Germinal center (tissue), 1 donor: Measurements from ENCODE around the gene MIEF2.
A peak's percentile ranks its signal among the peaks of the same experiment; 100 is the strongest.

Experiments
- DNase-seq: peaks from one replicate; pipeline ENCODE4 v3.0.0; 2012; ENCODE audit warnings: mixed read lengths, low spot score

MIEF2 gene

DNA sequence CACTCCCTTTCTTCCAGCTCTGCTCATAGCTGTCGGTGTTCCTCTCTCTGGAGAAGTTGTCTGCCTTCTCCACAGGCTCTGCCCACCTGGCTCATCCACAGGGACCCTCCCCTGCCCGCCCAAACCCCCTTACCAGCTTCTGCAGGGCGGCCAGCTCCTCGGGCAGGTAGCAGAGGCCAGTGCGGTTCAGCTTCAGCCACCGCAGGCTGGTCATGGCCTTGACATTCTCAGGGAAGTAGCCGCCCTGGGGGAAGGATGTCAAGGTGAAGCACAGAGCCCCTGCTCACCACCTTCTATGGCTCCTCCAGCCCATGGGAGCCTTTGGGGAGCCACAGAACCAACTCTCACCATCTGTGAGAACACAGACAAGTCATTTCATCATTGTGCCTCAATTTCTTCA is 3.7 kb upstream of the MIEF2 start:
- no peak for DNase-seq

DNA sequence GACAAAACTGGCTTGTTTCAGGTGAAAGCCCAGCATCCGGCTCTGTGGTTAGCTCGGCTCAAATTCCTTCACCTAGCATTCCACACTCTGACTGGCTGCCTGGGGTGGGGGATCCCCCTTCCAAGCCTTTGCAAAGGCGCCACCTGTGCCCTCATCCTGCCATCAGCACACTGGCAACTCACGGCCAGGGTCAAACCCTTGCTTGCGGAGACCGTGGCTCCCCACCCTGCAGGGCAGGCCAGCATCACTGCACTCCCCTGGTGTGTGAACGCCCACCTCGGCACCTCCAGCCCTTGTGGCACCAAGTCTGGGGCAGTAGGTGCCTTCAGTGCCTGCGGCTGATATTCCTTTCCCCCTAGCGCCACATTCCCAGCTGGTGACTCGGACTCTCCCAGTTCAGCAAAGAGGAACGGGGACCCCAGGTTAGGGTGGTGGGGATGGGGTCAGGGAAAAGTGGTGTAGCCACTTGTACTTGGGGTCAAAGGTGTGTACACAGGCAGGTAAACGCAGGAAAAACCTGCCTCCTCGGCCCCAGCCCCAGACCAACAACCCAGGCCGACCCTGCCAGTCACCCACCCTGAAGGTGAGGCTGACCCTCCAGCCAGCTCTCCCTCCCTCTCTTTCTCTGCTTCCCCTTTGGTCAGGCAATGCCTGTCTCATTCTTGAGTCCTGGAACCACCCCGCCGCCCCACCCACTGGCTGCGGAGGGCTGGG is 3.0 kb upstream of the MIEF2 start:
- DNase-seq: no peak

DNA sequence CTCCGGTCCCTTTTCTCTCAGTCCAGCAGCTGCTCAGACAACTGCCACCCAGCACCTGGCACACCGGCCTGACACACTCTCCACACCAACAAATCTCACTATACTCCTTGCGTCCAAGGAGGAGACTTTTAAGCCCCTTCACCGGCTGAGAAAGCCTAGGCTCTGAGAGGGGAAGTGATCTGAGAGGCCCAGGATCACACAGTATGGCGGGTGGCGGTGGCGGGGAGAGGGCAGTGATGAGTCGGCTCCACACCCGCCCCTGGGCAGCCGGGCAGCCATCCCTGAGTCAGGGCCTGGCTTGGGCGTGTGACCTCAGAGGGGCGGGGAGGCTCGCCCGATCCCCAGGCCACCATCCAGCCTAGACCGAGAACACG is 2.5 kb upstream of the MIEF2 start:
- peak; percentile 64 for DNase-seq

DNA sequence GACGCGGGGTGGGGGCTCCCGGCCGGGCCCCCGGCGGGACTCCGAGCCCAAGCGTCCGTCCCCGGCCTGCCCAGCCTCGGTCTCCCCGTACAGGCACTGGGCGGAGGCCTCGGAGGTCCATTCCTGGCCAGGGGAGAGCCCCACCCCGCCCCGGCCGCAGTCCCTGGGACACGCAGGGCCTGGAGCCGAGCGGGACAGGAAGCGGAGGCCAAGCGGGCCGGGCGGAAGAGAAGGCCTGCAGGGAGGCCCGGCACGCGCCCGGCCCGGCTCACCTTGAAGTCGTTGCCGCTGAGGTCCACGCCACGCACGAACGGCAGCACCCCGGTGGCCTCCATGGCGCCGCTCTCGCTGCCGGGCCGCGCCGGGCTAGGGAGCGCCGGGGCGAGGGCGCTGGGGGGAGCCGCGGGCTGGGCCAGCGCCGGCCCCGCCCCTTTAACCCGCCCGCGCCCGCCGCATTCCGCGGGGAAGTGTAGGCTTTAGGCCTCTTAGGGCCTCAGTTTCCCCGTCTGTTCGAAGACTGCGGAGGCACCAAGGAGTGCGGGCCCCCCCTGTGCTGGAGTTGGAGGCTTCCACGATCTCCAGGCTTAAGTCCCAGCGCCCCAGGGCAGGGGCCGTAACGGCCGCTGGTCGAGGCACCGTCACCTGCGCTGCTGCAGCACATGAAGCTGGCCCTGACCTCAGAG is 2.0 kb upstream of the MIEF2 start, which contains the start of gene FLII:
FLII (minus strand) TSS at position 383 of the 683 bp plus-strand sequence; CDS start at position 335, 48 bp downstream.
- peak; percentile 73 for DNase-seq

DNA sequence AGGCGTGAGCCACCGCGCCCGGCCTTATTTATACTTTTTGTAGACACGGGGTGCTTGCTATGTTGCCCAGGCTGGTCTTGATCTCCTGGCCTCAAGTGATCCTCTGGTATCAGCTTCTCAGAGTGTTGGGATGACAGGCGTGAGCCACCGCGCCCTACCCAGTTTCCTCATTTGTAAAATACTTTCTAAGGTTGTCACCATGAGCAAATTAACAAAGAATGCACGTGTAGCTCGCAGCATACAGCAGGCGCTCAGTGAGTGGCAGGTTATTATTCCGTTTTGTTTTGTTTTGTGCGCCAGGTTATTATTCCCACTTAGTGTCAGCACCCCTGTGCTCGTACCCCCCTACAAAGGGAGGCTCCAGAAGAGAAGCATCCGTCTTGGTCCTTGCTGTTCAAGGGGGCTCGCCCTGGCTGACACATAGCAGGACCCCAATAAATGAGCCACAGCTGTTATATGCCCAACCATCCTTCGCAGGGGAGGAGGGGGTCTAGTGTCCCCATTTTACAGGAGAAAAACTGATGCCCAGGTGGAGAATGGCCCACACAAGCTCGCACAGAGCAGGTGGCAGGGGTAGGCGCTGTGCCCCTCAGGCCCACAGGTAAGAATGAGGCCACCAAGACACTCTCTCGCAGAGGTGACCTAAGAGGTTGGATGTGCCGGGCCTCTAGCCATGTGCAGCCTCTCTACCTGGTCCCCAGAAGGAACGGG is 686 bp upstream of the MIEF2 start:
- no peak for DNase-seq

DNA sequence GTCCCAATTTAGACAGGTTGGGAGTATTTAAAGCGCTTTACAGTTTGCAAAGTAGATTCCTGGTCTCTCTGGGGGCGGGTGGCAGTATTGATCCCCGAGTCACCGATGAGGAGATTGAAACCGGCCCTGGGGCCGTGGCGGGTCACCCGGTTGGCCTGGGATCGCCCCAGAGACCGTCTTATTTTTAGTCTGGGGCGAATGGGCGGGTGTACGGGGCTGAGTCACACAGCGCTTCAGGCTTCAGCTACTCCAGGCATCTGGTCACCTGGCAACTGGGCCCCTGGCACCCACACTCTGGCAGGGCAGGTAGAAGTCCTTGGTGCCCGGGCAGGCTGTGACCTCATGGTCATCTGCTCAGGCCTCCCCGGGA is 669 bp downstream of the MIEF2 start:
- DNase-seq: peak; percentile 53

DNA sequence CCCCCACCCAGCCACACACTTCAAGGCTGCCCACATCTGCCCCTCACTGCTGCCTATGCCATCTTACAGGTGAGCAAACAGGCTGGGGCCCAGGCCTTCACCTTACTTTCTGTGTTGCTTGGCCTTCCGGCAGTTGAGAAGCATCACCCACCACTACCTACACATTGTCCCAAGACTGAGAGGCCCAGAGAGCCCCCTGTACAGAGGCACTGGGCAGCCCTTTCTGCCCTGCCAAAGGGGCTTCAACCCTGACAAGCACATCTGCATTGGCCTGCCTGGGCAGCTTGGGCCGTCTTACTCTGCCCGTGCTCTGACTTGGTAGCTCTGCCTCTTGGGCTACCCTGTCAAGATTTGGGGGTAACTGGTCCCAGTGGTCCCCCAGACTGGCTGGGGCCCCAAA is 1.2 kb downstream of the MIEF2 start:
- no peak for DNase-seq

DNA sequence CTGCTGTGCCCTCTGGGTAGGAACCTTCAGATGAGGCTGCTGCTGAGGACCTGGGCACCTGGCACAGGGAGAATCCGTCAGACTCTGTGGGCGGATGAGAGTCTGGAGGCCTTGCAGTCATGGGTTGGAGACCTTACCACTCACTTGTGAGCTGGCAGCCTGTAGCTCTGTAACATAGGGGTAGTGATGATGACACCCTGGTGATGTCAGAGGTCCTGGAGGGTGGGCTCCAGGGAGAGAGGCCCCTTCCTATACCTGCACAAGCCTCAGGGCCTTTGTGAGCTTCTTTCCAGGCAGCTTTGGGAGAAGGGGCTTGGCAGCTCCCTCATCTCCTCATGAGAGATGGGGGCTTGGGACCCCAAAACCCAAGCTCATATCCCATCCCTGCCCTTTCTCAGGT is 1.6 kb downstream of the MIEF2 start:
- no peak for DNase-seq

DNA sequence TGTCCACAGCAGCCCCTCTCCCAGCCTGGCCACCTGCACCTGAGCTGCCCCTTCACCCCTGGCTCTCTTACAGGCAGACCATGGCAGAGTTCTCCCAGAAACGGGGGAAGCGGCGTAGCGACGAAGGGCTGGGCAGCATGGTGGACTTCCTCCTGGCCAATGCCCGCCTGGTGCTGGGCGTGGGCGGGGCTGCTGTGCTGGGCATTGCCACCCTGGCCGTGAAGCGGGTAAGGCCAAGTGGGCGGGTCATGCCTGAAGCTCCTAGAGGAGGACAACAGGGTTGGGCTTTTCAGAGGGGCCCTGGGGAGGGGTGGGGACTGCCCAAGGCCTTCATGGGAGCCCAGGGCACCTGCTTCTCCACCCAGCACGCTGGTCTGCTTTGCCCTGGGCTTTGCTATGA is 2.2 kb downstream of the MIEF2 start:
- DNase-seq: no peak

DNA sequence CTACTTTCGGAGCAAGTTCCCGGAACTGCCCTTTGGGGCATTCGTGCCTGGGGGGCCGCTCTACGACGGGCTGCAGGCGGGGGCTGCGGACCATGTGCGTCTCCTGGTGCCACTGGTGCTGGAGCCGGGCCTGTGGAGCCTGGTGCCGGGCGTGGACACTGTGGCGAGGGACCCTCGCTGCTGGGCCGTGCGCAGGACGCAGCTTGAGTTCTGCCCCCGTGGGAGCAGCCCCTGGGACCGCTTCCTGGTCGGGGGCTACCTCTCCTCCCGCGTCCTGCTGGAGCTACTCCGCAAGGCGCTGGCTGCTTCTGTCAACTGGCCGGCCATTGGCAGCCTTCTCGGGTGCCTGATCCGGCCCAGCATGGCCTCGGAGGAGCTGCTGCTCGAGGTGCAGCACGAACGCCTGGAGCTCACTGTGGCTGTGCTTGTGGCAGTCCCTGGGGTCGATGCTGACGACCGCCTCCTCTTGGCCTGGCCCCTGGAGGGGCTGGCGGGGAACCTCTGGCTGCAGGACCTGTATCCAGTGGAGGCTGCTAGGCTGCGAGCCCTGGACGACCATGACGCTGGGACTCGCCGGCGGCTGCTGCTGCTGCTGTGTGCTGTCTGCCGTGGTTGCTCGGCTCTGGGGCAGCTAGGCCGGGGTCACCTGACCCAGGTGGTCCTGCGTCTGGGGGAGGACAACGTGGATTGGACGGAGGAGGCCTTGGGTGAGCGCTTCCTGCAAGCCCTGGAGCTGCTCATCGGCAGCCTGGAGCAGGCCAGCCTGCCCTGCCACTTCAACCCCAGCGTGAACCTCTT is 3.6 kb downstream of the MIEF2 start:
- no peak for DNase-seq

DNA sequence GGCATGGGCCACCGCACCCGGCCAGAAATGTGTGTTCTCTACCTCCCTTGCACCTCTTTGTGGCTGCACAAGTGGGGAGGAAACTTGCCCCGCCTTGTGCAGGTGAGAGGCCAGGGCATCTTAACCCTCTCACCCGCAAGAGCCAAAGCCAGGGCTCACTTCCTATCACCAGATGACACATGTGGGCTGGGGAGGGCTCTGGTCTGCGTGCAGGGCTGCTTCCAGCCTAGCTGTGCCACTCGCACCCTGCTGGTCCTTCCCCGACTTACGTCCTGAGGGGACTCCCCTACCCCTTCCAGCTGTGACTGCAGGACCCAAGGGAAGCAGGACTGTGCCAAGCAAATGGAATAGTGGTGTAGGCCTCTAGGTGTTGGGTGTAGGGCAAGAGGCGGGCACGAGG is 6.9 kb downstream of the MIEF2 start:
- DNase-seq: no peak

DNA sequence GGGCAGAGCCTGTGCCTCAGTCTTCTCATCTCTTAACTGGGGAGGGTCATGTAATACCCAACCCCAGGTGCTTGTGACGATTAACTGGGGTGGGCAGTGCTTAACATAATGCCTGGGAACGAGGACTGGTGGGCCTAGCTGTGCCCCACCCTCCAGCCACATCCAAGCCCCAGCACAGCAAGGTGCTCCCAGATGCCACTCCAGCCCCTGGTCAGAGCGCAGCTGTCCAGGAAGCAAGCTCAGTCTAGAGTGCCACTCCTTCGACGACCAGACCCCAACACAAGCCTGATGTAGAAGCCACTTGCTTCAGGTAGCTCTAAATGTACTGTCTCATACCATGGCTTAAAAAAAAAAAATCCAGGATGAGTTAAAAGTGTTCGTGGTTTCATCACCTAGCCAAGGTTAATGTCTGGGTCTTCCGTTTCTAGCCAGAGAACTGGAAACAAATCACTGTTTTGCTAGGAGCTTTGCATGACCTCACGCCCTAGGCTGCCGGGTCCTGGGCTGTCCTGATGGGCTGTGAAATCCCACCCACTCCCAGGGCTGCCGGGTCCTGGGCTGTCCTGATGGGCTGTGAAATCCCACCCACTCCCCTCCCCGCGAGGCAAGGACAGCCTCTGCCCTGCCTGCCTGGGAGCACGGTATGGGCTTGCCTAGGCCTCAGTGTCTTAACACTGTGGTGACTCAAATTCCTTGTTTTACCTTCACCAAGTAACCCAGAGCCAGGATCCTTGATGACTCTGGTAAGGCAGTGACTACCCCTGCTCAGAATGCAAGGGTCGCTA is 7.7 kb downstream of the MIEF2 start:
- no peak for DNase-seq

DNA sequence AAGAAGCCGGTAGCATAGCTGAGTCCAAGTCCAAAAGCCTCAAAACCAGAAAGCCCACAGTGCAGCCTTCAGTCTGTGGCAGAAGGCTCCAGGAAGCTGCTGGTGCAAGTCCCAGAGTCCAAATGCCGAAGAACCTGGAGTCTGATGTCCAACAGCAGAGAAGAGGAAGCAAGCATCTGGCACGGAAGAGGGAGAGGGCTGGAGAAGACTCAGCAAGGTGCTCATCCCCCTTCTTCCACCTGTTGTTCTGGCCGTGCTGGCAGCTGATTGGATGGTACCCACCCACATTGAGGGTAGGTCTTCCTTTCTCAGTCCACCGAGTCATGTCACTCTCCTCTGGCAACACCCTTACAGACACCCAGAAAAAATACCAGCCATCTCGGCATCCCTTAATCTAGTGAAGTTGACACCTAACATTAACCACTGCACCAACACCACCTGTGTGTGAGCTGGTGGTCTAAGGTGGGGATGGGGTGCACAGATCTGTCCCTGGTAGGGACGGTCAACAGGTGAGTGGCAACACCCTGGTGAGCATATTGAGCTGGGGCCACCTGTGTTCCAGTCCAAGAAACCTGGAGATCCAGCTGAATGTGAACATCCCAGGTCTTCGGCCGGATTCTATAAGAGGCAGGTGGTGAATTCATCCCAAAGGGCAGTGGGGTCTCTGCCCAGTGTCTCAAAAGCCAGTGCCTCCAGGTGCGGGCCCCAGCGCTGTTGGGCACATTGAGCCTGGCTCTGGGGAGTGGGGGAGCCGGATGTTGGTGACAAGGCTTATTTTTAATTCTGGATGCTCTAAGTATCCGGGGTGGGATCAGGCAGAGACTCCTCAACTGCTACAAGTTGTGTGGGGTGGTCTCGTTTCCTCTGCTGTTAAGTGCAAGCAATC is 9.8 kb downstream of the MIEF2 start:
- DNase-seq: no peak

DNA sequence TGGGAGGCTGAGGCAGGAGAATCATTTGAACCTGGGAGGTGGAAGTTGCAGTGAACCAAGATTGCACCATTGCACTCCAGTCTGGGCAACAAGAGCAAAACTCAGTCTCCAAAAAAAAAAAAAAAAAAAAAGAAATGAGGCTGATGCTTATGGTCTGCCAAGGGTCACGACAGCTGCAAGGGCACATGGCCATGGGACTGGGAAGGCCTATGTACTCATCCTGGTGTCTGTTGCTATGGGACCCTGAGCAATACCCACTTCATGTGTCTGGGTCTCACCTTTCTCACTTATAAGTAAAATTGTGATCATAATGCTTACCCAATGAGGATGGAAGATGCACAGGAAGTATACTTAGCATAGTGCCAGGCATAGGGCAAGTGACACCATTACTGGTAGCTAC is 16.6 kb downstream of the MIEF2 start:
- DNase-seq: no peak

DNA sequence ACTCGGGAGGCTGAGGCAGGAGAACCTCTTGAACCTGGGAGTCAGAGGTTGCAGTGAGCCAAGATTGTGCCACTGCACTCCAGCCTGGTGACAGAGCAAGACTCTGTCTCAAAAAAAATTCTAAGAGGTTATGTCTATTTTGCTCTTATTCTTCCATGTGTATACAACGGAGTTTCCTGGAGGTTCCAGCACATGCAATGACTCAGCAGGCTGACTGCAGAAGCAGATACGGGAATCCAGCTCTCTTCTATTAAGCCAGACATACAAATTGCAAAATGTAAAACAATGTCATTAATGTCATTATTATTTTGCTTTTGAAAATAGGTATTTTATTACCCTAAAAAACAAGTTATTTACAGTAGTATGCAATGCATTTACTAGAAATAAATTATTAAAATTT is 18.4 kb downstream of the MIEF2 start:
- no peak for DNase-seq

DNA sequence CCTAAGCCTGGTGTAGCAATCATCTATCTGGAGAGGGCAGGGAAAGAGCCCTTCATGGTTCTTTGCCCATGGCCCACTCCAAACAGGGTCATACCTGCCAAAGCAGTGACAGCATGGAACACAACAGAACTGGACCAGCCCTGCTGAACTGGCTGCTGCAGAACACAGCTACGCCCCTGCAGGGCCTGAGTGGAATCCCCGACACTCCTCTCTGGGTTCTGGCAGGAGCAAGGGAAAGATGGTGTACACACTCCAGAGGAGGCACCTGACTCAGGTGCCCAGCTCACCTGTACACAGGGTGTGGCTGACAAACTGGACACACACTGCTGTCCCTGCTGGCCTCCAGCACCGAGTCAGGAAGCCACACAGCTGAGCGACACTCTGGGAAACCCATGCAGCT is 19.8 kb downstream of the MIEF2 start:
- DNase-seq: no peak

DNA sequence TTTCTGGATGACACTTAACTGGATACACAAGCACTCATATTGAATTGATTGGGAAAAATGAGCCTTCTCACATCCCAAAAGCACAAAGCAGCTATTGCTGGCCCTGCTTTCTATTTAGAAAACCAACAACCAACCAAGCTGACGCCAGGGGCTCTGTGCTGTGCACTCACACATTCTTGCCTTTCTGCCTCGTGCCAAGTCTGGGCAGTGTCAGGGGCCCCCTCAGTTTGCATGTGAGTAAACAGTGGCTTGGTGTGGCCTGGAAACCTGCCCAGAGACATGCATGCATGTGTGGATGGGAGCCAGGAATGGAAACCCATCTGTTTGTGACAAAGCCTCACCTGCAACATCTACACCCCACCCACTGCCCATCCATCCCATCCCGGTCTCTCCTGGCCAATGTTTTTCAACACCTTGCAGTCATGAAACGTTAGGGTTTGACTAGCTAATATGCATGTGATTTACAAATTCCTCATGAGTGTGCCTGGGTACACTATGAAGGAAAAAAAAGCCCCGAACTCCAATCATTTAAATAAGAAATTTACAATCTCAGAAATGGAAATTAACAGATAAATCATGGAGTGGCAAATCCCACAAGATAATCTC is 20.4 kb downstream of the MIEF2 start:
- DNase-seq: no peak

DNA sequence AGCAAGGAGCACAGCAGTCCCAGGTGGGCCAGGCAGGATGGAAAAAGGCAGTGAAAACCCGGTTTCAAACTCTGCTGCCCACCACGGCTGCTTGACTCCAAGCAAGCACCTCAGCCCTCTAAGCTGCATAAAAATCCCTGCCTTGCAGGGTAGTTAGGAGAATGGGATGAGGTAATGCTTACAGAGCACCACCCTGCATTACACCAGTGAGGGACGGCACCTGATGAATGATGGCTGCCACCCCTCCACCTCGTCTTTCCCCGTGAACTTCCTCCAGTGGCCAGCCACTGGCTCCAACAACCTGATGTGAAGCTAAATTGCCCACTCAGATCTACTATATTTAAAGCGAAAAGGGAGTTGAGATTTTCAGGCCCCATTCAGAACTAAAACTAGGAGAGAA is 21.3 kb downstream of the MIEF2 start:
- DNase-seq: no peak

DNA sequence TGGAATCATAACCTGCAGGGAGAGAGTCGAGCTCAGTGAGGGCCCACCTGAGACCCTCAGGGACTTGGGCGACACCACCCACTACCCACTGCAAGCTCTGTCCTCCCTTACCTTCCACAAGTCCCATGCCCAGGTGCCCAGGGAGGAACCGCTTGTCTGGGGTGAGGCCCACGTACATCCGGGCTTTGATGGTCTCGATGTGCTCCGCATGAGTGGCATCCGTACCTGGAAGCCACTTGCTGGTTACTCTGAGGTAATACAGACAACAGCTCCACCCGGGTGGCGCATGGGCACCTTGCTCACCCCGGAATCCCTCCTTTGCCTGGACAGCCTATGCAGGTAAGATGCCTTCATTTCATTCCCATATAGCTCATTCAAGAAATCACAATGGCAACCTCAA is 24.8 kb downstream of the MIEF2 start:
- no peak for DNase-seq
